ES-I3 (cell line): ENCODE data around the gene BARX1.

Experiments
- H3K36me3 ChIP-seq: 2 replicates; pipeline ENCODE4 v1.6.1; 2013; ENCODE audit warnings: mild to moderate bottlenecking, low read length, control low read depth, moderate library complexity; ENCODE audit not compliant: insufficient read depth
- H3K4me1 ChIP-seq: 2 replicates; pipeline ENCODE4 v1.6.1; 2013; ENCODE audit warnings: mild to moderate bottlenecking, control low read depth, low read length; ENCODE audit not compliant: insufficient read depth
- H3K9ac ChIP-seq: 2 replicates; pipeline ENCODE4 v1.6.1; 2013; ENCODE audit warnings: low read depth, mild to moderate bottlenecking, low read length, moderate library complexity
- H3K9me3 ChIP-seq: 2 replicates; pipeline ENCODE4 v1.6.1; 2013; ENCODE audit warnings: mild to moderate bottlenecking, low read length, moderate library complexity; ENCODE audit not compliant: control insufficient read depth, insufficient read depth

Gene BARX1

GRCh38 chr9:93931905-93932304 is 23.2 kb downstream of the BARX1 start:
- Histone ChIP-seq H3K9me3 (no peaks in the 10 kb centered on the region), H3K4me1 (no peaks in the 10 kb centered on the region), H3K9ac (no peak overlapping the region), H3K36me3 (no peaks in the 10 kb centered on the region)

GRCh38 chr9:93930070-93930469 is 25.1 kb downstream of the BARX1 start:
- no peaks in the 10 kb centered on the region for H3K9me3 ChIP-seq
- H3K36me3 ChIP-seq = no peaks in the 10 kb centered on the region
- no peak overlapping the region for H3K9ac ChIP-seq
- no peaks in the 10 kb centered on the region for H3K4me1 ChIP-seq

- H3K9ac ChIP-seq = no peak overlapping the region
- no peaks in the 10 kb centered on the region for H3K4me1 ChIP-seq
- H3K36me3 ChIP-seq = no peaks in the 10 kb centered on the region
- H3K9me3 ChIP-seq = no peaks in the 10 kb centered on the region
These were observed 25.9 kb downstream of the BARX1 start for GRCh38 chr9:93929231-93929630.

GRCh38 chr9:93922535-93922934 is 32.6 kb downstream of the BARX1 start:
- H3K9ac ChIP-seq = no peak overlapping the region
- H3K4me1 ChIP-seq = no peaks in the 10 kb centered on the region
- H3K9me3 ChIP-seq = no peaks in the 10 kb centered on the region
- H3K36me3 ChIP-seq = no peaks in the 10 kb centered on the region

- Histone ChIP-seq H3K36me3 (no peaks in the 10 kb centered on the region), H3K4me1 (no peaks in the 10 kb centered on the region), H3K9me3 (no peaks in the 10 kb centered on the region), H3K9ac (no peak overlapping the region)
These were observed 34.9 kb downstream of the BARX1 start for GRCh38 chr9:93920131-93920800.

- Histone ChIP-seq H3K9ac (no peak overlapping the region), H3K9me3 (no peaks in the 10 kb centered on the region), H3K4me1 (no peaks in the 10 kb centered on the region), H3K36me3 (no peaks in the 10 kb centered on the region)
These were observed 37.1 kb downstream of the BARX1 start for GRCh38 chr9:93918061-93918460.

GRCh38 chr9:93917121-93917853 is 37.9 kb downstream of the BARX1 start:
- Histone ChIP-seq H3K4me1 (peaks cover 6% of the 10 kb centered on the region; the same call in 1 of the 2 replicates), H3K9ac (no peak overlapping the region), H3K9me3 (no peaks in the 10 kb centered on the region), H3K36me3 (no peaks in the 10 kb centered on the region)

GRCh38 chr9:93916358-93916757 is 38.8 kb downstream of the BARX1 start:
- H3K36me3 ChIP-seq = no peaks in the 10 kb centered on the region
- H3K9me3 ChIP-seq = no peaks in the 10 kb centered on the region
- H3K4me1 ChIP-seq = peaks cover 8% of the 10 kb centered on the region; the same call in 1 of the 2 replicates
- no peak overlapping the region for H3K9ac ChIP-seq

GRCh38 chr9:93911801-93912554 is 43.2 kb downstream of the BARX1 start:
- no peak overlapping the region for H3K9ac ChIP-seq
- H3K9me3 ChIP-seq = no peaks in the 10 kb centered on the region
- peaks cover 8% of the 10 kb centered on the region; the same call in 1 of the 2 replicates for H3K4me1 ChIP-seq

GRCh38 chr9:93911136-93911745 is 43.9 kb downstream of the BARX1 start:
- no peaks in the 10 kb centered on the region for H3K36me3 ChIP-seq
- peaks cover 8% of the 10 kb centered on the region; the same call in 1 of the 2 replicates for H3K4me1 ChIP-seq
- no peak overlapping the region for H3K9ac ChIP-seq
- H3K9me3 ChIP-seq = no peaks in the 10 kb centered on the region

More at GRCh38 chr9:93911801-93912554, 43.2 kb downstream of the BARX1 start:
- no peaks in the 10 kb centered on the region for H3K36me3 ChIP-seq

GRCh38 chr9:93910598-93910997 is 44.6 kb downstream of the BARX1 start:
- Histone ChIP-seq H3K9me3 (no peaks in the 10 kb centered on the region), H3K36me3 (no peaks in the 10 kb centered on the region), H3K4me1 (peaks cover 8% of the 10 kb centered on the region; the same call in 1 of the 2 replicates), H3K9ac (no peak overlapping the region)

- H3K9ac ChIP-seq = no peak overlapping the region
- no peaks in the 10 kb centered on the region for H3K36me3 ChIP-seq
- no peaks in the 10 kb centered on the region for H3K9me3 ChIP-seq
- peaks cover 8% of the 10 kb centered on the region; the same call in 1 of the 2 replicates for H3K4me1 ChIP-seq
These were observed 45.0 kb downstream of the BARX1 start for GRCh38 chr9:93910196-93910595.

- H3K4me1 ChIP-seq = peaks cover 8% of the 10 kb centered on the region; the same call in 1 of the 2 replicates
- H3K36me3 ChIP-seq = no peaks in the 10 kb centered on the region
- no peaks in the 10 kb centered on the region for H3K9me3 ChIP-seq
- H3K9ac ChIP-seq = no peak overlapping the region
These were observed 45.9 kb downstream of the BARX1 start for GRCh38 chr9:93909242-93909616.

GRCh38 chr9:93908591-93909241 is 46.4 kb downstream of the BARX1 start:
- Histone ChIP-seq H3K4me1 (peaks cover 8% of the 10 kb centered on the region; the same call in 1 of the 2 replicates), H3K9me3 (no peaks in the 10 kb centered on the region), H3K9ac (no peak overlapping the region)

More at GRCh38 chr9:93908591-93909241, 46.4 kb downstream of the BARX1 start:
- H3K36me3 ChIP-seq = no peaks in the 10 kb centered on the region
